ENCODE measurements around the gene MUC4. TPM values are rescaled to one million over a fixed set of nuclear protein-coding genes. Genes with fewer than 3 reads are reported as not detected.

The MUC4 gene
- polyA plus RNA-seq, 1 of the 3 experiments (the other 2 are of a cell fraction) = 0.07 TPM

DNA sequence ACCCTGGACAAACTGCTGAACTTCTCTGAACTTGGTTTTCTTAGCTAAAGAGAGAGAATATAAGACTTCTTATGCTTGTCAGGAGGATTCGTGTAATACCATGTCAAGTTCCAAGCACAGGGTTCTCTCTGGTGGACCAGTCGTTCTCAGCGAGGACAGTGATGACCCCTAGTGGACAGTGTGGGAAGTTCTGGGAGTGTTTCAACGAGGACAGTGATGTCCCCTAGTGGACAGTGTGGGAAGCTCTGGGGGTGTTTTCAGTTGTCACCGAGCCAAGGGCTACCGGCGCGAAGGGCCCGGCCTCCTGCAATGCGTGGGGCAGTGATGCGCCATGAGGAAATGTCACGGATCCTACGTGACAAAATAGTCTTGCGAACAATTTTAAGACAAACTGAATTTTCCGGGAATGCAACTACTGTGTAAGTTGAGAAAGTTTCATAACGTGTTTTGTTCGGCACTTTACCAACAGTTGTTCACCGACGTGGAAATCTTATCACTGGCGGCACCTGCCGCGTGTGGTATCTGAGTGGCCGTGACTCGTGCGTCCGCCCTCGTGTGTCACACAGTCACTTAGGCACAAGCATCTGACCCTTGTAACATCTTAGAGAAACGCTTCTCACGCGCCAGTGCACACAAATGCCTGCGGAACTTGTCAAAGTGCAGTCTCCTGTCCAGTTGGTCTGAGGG lies 39.3 kb upstream of the MUC4 start (continued):
- TF ChIP-seq, protein P1, sequence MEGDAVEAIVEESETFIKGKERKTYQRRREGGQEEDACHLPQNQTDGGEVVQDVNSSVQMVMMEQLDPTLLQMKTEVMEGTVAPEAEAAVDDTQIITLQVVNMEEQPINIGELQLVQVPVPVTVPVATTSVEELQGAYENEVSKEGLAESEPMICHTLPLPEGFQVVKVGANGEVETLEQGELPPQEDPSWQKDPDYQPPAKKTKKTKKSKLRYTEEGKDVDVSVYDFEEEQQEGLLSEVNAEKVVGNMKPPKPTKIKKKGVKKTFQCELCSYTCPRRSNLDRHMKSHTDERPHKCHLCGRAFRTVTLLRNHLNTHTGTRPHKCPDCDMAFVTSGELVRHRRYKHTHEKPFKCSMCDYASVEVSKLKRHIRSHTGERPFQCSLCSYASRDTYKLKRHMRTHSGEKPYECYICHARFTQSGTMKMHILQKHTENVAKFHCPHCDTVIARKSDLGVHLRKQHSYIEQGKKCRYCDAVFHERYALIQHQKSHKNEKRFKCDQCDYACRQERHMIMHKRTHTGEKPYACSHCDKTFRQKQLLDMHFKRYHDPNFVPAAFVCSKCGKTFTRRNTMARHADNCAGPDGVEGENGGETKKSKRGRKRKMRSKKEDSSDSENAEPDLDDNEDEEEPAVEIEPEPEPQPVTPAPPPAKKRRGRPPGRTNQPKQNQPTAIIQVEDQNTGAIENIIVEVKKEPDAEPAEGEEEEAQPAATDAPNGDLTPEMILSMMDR (IDR thresholded peaks at IDR 0.05) = peak; percentile 100
- TF ChIP-seq TEAD4 (IDR thresholded peaks at IDR 0.05; ENCODE audit: borderline replicate concordance, insufficient read depth) (no peak), YY1 (IDR thresholded peaks at IDR 0.05; ENCODE audit: low read depth) (no peak), MEF2A (IDR thresholded peaks at IDR 0.05; ENCODE audit: borderline replicate concordance, low read depth) (no peak), NFIC (IDR thresholded peaks at IDR 0.05; ENCODE audit: borderline replicate concordance) (peak; percentile 92), EP300 (IDR thresholded peaks at IDR 0.05; ENCODE audit: borderline replicate concordance in 1 of 2, low read depth in 1 of 2, low read length in 1 of 2) (no peak)

DNA sequence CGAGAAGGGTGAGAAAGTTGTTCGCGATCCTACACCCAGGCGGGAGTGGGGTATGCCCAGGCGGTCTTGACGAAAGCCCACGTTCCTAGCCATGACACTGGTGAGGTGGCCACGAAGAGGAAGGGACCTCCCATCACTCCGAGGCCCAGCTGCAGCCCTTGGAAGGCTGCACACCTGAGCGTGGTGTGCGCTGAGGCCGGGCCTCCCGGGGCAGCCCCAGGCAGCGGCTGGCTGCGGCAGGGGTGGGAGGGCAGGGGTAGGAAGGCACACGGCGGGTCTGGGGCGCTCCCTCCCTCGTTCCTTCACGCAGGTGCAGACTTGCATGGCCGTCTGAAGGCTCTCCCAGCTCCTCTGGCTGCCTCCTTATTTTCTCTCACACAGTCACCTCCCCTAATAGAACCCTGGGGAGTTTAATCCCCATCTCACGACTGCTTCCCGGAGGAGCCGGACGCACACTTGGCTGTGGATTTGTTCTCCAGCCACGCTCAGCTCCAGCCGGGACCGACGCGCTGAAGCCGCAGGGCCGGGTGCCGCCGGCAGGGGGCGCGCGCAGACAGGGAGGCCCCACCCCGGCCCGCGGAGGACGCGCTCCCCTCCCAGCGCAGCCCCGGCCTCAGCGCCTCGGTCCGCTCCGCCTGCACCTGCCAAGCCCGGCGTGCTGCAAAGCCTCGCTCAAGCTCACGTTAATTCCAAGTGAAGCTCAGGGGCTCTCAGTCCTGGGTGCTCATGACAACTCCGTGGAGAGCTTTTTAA lies 37.8 kb upstream of the MUC4 start:
- Histone ChIP-seq H3F3A (replicated peaks; ENCODE audit: insufficient read depth) (no peaks in the 10 kb centered on the region), H3K4me1 (ENCODE audit: control insufficient read depth in 1 of 2, insufficient read depth in 2 of 2, low read depth in 1 of 2, low read length in 1 of 2) (no peaks in the 10 kb centered on the region; a peak in 1 of 4 replicates), H3K9me3 (no peaks in the 10 kb centered on the region), H3K9ac (no peak overlapping the region), H3K4me2 (no peak overlapping the region), H3K36me3 (replicated peaks in 1 of 2; ENCODE audit: control insufficient read depth in 1 of 2, insufficient read depth in 2 of 2, low read length in 1 of 2) (no peaks in the 10 kb centered on the region), H3K27ac (ENCODE audit: low read depth in 2 of 2, low read length in 1 of 2) (no peak overlapping the region), H3K27me3 (ENCODE audit: insufficient read depth) (peaks cover 2% of the 10 kb centered on the region), H3K79me2 (ENCODE audit: insufficient read depth) (no peaks in the 10 kb centered on the region), H3K9me2 (no peaks in the 10 kb centered on the region), H3K4me3 (ENCODE audit: low read depth in 2 of 2, low read length in 1 of 2) (no peak overlapping the region), H2AFZ (ENCODE audit: low read depth) (no peak overlapping the region), H4K20me1 (ENCODE audit: insufficient read depth) (no peaks in the 10 kb centered on the region)
- CTCF ChIA-PET = interaction anchor here (1.0 to 16.4 kb wide), 24 partner anchors 7 to 578 kb away, joined by 3 to 606 read pairs (median 7); partner anchors contain the start of genes APOD, MUC4, TNK2 and XXYLT1
- DNase-seq = no peak
- TF ChIP-seq NFIC (IDR thresholded peaks at IDR 0.05; ENCODE audit: borderline replicate concordance) (no peak), NRF1 (IDR thresholded peaks at IDR 0.05; ENCODE audit: low read depth, low read length) (no peak), SMC3 (IDR thresholded peaks at IDR 0.05; ENCODE audit: low read depth, low read length) (no peak), POLR2AphosphoS5 (IDR thresholded peaks at IDR 0.05; ENCODE audit: low read depth, low read length) (no peak), TAF1 (IDR thresholded peaks at IDR 0.05; ENCODE audit: borderline replicate concordance, low read depth, low read length) (no peak), TEAD4 (IDR thresholded peaks at IDR 0.05; ENCODE audit: borderline replicate concordance, insufficient read depth) (no peak), RFX5 (IDR thresholded peaks at IDR 0.05; ENCODE audit: low read length) (no peak), MEF2A (IDR thresholded peaks at IDR 0.05; ENCODE audit: borderline replicate concordance, low read depth) (no peak), RAD21 (IDR thresholded peaks at IDR 0.05; ENCODE audit: low read length) (no peak)
- TF ChIP-seq, protein P2, sequence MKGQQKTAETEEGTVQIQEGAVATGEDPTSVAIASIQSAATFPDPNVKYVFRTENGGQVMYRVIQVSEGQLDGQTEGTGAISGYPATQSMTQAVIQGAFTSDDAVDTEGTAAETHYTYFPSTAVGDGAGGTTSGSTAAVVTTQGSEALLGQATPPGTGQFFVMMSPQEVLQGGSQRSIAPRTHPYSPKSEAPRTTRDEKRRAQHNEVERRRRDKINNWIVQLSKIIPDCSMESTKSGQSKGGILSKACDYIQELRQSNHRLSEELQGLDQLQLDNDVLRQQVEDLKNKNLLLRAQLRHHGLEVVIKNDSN (IDR thresholded peaks at IDR 0.05; ENCODE audit: borderline replicate concordance, low read depth) = no peak
- TF ChIP-seq, protein P1 (IDR thresholded peaks at IDR 0.05) = no peak
- TF ChIP-seq, protein P3, sequence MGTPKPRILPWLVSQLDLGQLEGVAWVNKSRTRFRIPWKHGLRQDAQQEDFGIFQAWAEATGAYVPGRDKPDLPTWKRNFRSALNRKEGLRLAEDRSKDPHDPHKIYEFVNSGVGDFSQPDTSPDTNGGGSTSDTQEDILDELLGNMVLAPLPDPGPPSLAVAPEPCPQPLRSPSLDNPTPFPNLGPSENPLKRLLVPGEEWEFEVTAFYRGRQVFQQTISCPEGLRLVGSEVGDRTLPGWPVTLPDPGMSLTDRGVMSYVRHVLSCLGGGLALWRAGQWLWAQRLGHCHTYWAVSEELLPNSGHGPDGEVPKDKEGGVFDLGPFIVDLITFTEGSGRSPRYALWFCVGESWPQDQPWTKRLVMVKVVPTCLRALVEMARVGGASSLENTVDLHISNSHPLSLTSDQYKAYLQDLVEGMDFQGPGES (IDR thresholded peaks at IDR 0.05; ENCODE audit: low read depth, low read length) = no peak
- TF ChIP-seq, protein P4, sequence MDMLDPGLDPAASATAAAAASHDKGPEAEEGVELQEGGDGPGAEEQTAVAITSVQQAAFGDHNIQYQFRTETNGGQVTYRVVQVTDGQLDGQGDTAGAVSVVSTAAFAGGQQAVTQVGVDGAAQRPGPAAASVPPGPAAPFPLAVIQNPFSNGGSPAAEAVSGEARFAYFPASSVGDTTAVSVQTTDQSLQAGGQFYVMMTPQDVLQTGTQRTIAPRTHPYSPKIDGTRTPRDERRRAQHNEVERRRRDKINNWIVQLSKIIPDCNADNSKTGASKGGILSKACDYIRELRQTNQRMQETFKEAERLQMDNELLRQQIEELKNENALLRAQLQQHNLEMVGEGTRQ (IDR thresholded peaks at IDR 0.05; ENCODE audit: borderline replicate concordance, low read depth, low read length) = no peak
- WGBS (ENCODE audit: low lambda C conversion rate) = 90% methylated on average over 41 of the region's 53 CpGs
- POLR2A ChIA-PET = no interaction called here
